Measurements from ENCODE around the gene NLRP4.

- no peak for TF ChIP-seq CTCF (IDR thresholded peaks at IDR 0.05)
- TF ChIP-seq POLR2A (IDR thresholded peaks at IDR 0.05): no peak
These were observed 5.7 kb upstream of the NLRP4 start for GRCh38 chr19:55830656-55831055.

Measured in uterus (tissue), 2 donors.